ENCODE measurements around the gene POLR1D.

DNA sequence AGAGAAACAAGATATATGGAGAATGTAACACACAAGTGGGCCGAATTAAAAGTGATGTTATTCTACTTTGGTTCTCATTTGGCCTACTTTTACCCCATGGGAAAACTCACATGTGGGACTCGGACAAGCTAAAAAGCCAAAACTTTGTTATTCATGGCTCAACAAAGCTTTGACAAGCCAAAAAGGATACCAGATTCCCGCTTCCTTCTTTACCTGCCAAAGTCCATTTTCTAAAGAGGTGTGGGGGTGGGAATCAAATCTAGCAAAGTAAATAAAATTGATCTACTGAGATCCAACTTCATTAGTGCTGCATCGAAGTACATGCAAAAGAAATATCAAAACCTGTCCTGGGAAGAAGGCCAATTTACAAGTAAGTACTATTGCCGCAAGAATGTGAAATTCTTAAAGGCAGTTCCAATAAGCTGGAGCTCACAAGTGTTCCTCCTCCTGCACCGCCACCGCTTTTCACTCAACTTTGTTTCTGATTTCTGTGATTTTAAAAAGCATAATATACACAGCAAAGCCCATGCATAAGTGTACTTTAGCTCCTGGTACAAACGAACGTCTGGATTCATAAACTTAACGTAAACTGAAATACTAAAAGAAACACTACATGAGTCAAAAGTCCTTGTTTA is 2.5 kb upstream of the POLR1D start:
- no peak for TF ChIP-seq POLR2A (IDR thresholded peaks at IDR 0.05; ENCODE audit: low read length)
- no peak for TF ChIP-seq GATA1 (IDR thresholded peaks at IDR 0.05; ENCODE audit: low read depth, low read length)
